PFSK-1 (cell line): Measurements from ENCODE around the gene GSN.

Experiments used
- FOXP2 ChIP-seq: optimal IDR thresholded peaks from 2 replicates; pipeline ENCODE3; 2011; ENCODE audit warnings: borderline replicate concordance, control low read depth, inconsistent platforms; ENCODE audit not compliant: insufficient read depth; ENCODE audit errors: extremely low read length, extremely low read depth
- REST ChIP-seq, 2 experiments: IDR thresholded peaks; 2 replicates each; pipeline versions ENCODE4 v1.6.1 to v1.8.0; 2011 to 2012; ENCODE audit warnings: low read depth in 2 of 2, low read length in 2 of 2, control low read depth in 1 of 2, inconsistent platforms in 1 of 2, mild to moderate bottlenecking in 1 of 2, moderate library complexity in 1 of 2; ENCODE audit not compliant: insufficient read depth in 1 of 2
- TAF1 ChIP-seq: IDR thresholded peaks from 2 replicates; pipeline ENCODE4 v1.6.1; 2012; ENCODE audit warnings: low read length, control low read depth, borderline replicate concordance; ENCODE audit not compliant: insufficient read depth

- TF ChIP-seq REST (IDR thresholded peaks at IDR 0.05; ENCODE audit: insufficient read depth in 1 of 2, low read depth in 2 of 2, low read length in 2 of 2) (no peak), FOXP2 (no peak), TAF1 (no peak)
These were observed 8.1 kb downstream of the GSN start for GRCh38 chr9:121275781-121276658.
